DMS53 treated with DMSO at 0.1 percent for 48 hours (cell line): ENCODE data around the gene MOCOS.

Source experiments
- DNase-seq: peaks from one replicate; lab custom pipeline; 2025; ENCODE audit not compliant: unreplicated experiment; lab: John Stamatoyannopoulos, UW

MOCOS gene

GRCh38 chr18:36176711-36177110 lies 10.6 kb upstream of the MOCOS start:
- no peak for DNase-seq

- no peak for DNase-seq
Observed at GRCh38 chr18:36177913-36178312, 9.4 kb upstream of the MOCOS start.

- DNase-seq, result no peak
Observed at GRCh38 chr18:36179562-36180355, 7.5 kb upstream of the MOCOS start.

- DNase-seq, result no peak
Observed at GRCh38 chr18:36181441-36181840, 5.9 kb upstream of the MOCOS start.

GRCh38 chr18:36181898-36182506 lies 5.3 kb upstream of the MOCOS start:
- DNase-seq, result no peak

- DNase-seq, result no peak
Observed at GRCh38 chr18:36183033-36183432, 4.3 kb upstream of the MOCOS start.

GRCh38 chr18:36183987-36184386 lies 3.3 kb upstream of the MOCOS start:
- DNase-seq, result no peak

GRCh38 chr18:36185157-36185556 lies 2.1 kb upstream of the MOCOS start:
- DNase-seq, result no peak

- DNase-seq, result no peak
Observed at GRCh38 chr18:36185901-36186460, 1.3 kb upstream of the MOCOS start.

GRCh38 chr18:36186461-36187192 lies 670 bp upstream of the MOCOS start:
- peak; percentile 5 for DNase-seq

GRCh38 chr18:36187826-36188721 lies 777 bp downstream of the MOCOS start:
- peak; percentile 44 for DNase-seq

- no peak for DNase-seq
Observed at GRCh38 chr18:36188916-36189315, 1.6 kb downstream of the MOCOS start.

GRCh38 chr18:36189486-36189885 lies 2.2 kb downstream of the MOCOS start:
- DNase-seq, result no peak

- DNase-seq, result no peak
Observed at GRCh38 chr18:36191286-36191685, 4.0 kb downstream of the MOCOS start.

- no peak for DNase-seq
Observed at GRCh38 chr18:36191711-36192110, 4.4 kb downstream of the MOCOS start.

- no peak for DNase-seq
Observed at GRCh38 chr18:36194600-36195315, 7.5 kb downstream of the MOCOS start.

- DNase-seq, result no peak
Observed at GRCh38 chr18:36195427-36196122, 8.3 kb downstream of the MOCOS start.

- no peak for DNase-seq
Observed at GRCh38 chr18:36196238-36196995, 9.1 kb downstream of the MOCOS start.
